T47D (cell line): Measurements from ENCODE around the gene FAM13A.

ENCODE experiments used
- DNase-seq, 2 experiments: peaks; one replicate each; pipeline versions ENCODE4 v3.0.0 to v3.0.0-alpha.2; 2011 to 2012; ENCODE audit warnings: low read depth in 1 of 2, low spot score in 1 of 2
- JUND ChIP-seq: IDR thresholded peaks from 2 replicates; pipeline ENCODE4 v1.6.1; 2012; ENCODE audit warnings: low read depth
- in situ Hi-C: cut with HindIII; loops from 2 replicates; pipeline ENCODE4 v1.10.0; 2016; ENCODE audit warnings: low sequenced_read_pairs, low pct_unique_long_range_greater_than_20kb

FAM13A gene

DNA sequence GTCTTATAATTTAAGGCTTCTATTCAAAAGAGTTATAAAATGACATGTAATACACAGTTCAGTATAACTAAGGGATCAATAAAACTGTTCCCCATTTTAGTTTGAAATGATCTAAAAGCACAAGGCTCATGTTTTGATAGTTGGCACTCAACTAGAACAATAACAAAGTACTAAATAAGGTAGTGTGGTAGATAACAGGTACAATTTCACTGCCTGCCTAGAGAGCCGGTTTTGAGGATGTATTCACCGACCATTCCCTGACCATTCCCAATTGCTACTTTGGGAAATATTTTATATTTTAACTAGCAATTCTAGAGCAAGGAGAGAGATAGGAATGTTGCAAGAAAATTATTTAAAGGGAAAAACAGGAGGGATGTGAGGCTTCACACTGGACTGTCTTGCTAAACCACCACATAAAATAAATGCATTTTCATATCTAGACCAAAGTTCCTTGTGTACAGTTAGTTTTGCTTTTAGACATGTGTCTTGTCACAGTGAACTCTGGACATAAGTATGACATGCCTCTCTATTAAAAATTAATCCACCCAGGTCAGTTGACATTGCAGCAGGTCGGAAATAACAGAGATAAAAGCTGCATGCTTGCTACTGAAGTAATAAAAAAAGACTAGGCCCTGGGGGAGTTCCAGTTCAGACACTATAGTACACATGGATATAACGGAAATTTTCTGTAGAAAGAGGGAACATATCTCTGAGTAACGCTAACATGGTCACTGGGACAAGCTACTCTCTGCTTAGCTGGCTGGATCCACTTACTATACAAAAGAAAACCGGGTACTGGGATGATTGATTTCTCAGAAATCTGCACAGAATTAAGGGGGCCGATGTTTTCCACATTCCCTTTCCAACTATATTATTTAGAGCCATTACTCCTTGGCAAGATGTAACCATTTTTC, 303.1 kb downstream of the FAM13A start:
- TF ChIP-seq JUND = no peak
- DNase-seq = no peak
- in situ Hi-C loops = no loop called here

DNA sequence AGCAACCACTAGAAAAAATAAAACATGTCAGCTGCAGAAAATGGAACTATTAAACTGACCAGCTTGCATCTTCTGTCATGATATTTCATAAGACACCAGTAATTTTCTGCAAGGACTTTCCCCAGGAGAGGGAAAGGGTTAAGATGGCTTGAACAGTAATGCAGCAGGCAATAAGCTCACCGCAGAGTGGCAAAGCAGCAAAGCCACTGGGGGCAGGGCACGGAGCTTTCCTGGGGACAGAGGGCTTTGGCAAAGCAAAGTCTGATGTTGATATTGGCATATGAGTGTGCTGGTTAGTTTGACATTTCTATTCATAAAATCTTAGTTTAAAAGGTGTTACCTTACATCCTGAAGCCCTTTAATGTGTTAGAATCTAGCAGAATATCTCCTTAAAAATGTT, 304.2 kb downstream of the FAM13A start:
- in situ Hi-C loops = no loop called here
- TF ChIP-seq JUND = no peak
- DNase-seq = peak; percentile 2 to 16

DNA sequence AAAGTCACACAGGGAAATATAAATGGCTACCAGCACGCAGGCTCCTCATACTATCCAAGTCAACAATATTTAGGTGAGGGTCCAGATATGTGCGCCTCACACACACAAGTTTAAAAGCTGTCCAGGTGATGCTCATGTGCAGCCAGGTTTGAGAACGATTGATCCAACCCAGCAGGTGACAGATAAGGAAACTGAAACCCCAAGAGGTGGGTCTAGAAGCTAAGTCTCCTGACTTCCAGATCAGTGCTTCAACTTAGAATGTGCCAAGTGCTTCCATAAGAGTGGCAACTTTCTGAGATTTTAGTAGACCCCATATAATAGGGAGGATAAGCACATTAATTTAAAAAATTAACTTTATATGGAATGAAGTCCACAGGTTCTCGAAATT, 304.9 kb downstream of the FAM13A start:
- no peak for TF ChIP-seq JUND
- in situ Hi-C loops = no loop called here

DNA sequence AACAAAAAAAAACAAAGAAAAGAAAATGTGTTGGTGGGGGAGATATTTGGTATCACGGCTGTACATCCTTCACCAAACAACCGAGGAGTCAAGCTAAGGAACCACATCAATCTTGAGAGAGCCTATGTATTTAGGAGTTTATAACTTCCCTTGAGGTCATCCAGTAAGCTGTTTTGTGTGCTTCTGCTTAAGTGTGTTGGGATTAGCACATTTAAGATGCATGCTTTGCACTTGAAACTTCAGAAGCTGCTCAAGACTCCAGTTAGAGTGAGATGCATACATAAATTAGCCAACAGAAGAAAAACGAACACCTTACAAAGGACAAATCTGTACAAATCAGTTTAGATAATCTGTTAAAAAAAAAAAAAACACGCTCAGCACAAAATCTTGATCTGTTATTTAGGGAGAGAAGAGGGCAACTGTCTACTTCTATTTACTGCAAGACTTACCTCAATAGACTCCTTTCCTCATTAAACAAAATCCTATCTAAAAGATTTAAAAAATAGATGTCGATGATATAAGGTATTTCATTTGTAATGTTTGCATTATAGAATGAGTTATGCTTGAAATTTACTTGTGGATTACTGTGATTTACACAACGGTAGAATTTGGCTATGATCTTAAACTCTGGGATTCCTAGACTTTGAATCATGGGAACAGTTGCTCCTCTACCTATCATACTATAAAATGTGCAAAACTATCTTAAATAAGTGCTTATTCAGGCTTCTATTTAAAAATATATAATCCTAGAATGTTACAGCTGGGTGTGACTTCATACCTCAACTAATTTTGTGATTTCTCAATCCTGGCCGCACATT, 305.5 kb downstream of the FAM13A start:
- no peak for TF ChIP-seq JUND
- peak in 1 of 2 experiments; percentile 18 for DNase-seq
- in situ Hi-C loops = no loop called here

More for the DNA sequence above, 304.9 kb downstream of the FAM13A start:
- DNase-seq = no peak

DNA sequence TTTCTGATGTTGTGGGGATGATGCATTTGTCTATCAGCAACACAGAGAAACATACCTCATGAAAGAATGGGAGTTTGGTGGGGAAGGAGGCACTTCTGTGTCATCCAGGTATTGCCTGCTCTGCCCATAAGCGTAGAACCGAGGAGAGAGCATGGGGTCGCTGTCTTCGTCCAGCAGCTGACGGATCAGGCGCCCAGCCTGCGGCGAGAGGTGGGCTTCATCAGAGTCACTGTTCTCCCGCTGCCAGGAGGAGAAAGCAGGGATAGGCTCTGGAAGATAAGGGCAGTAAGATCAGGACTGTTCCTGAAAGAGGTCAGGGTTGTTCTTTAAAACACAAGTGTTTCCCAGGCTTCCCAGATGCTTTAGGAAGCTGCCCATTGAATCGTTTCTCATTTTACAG, 306.6 kb downstream of the FAM13A start:
- no peak for TF ChIP-seq JUND
- no peak for DNase-seq
- in situ Hi-C loops = no loop called here

DNA sequence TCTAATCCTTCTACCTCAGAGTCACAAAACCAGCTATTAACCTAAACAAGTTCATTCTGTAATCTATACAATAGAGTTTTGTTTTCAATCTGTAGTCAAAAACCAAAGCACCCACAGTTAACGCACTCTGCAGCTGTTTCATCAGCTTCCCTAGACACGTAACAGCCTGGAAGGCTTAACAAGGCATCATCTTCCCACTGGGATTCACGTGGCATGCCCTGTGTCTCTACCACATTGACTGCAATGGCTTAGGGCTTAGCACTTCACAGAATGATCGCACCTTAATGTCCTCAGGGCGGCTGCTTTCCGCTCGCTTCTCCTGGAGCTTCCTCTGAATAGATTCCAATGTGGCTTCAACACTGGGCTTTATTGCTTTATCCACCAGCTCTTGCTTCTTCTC, 309.6 kb downstream of the FAM13A start:
- no peak for TF ChIP-seq JUND
- DNase-seq = no peak

DNA sequence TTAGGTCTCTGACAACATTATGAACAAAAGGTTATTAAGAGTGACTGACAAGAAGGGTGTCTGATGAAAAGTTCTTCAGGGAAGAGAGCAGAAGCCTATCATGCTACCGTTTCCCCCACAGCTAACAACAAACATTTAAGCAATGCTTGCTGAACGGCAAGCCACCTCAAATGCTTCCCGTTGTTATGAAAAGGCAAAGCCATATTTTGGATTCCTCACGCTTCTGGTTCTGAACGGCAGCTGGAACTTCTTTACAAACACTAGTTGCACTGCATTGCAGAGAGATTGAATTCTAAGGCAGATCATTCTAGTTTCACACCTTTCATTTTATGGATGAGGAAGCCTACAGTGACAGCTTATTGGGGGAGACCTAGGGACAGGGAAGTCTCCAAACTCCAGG, 310.8 kb downstream of the FAM13A start:
- TF ChIP-seq JUND = no peak
- DNase-seq = no peak
- in situ Hi-C loops = no loop called here

More for the DNA sequence above, 309.6 kb downstream of the FAM13A start:
- in situ Hi-C loops = no loop called here

DNA sequence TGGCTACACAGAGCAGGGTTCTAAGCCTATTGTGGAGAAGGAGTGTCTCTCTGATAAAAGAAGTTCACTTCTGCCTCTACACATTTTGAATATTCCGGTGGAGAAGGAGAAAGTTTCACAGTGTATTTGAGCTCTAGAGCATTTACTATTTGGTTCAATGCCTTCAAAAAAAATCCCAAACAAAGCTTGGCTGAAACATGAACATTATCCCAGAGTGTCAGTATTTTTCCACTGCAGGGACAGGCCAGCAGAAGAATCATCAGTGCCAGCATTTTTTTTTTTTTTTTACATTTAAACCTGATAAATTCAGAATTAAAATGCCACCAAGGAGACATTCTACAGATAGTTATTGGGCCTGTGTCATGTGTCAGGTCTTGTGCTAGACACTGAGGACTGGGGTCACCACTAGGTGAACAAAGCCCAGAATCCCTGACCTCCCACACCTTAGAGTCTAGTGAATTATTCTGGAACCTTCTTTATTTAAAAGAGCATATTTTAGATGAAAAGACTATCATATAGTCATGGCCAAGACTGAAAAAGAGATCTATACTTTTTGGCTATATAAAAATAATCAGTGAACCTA, 311.3 kb downstream of the FAM13A start:
- no peak for TF ChIP-seq JUND
- DNase-seq = no peak
- in situ Hi-C loops = no loop called here

DNA sequence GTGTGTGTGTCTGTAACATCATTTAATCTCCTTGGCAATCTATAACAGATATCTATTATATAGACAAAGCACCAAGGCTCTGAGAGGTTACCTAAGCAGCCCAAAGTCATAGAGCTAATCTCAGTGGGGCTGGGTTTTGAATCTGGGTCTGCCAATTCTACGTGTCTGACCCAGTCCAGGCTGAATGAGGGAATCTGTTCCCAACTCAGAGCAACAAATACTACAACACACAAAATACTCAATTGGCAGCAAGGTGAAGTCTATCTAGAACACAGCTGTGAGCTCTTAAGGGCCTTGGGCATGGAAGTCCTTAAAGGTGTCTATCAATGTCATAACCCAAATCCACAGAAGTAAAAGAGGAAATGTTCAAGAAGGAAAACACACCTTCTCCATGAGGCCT, 311.8 kb downstream of the FAM13A start:
- TF ChIP-seq JUND = no peak
- in situ Hi-C loops = no loop called here
- DNase-seq = no peak

DNA sequence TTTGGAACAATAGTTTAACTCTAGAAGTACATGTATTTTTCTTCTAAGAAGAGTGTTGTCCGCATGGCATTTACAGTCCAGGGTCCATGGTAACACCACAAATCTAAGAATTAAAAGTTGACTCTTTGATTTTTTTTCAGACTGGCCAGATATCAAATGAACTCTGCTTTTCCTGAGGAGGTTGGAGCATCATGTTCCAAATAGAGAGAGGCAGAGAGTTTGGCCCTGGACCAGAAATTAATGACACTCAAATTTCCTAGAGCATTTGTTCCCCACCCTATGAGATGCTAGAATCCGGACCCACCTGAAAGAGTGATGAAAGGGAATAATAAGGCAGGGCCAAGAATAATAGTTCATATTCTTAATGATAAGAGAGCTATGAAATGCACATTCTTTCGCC, 312.4 kb downstream of the FAM13A start:
- in situ Hi-C loops = no loop called here
- TF ChIP-seq JUND = no peak
- no peak for DNase-seq

DNA sequence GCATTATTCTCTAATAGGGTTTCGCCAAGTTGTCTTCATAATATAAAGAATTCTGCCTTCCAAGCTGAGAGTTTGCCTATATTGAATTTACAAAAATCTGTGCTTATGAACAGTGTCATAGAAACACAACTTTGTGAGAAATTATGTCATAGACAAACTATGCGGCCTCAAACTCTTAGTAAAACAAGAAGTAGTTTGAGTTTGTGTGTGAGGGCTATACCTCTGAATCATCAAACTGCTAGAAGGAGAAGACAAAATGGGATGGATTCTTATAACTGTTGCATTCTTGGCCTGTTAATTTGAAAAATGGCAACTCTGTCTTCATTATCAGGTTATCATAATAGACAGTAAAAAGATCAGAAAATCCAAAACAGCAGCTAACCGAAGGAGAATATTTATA, 313.3 kb downstream of the FAM13A start:
- no peak for DNase-seq
- in situ Hi-C loops = no loop called here
- TF ChIP-seq JUND = no peak

DNA sequence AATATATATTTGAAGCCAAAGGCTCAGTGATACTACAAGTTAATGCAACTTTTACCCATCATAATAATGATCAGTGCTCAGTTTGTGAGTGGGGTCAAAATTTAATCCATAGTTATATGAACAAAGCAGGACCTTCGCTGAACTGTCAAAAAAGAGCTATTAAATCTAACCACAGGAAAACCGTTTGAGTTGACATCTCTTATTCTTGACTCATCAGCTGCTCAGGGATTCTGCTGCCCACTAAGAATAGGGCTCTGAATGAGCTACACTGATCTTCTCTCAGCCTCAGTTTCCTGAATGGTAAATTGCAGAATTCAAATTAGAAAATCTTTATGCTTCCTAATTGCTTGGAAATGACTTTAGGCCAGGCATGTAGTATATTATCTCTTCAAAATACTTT, 314.4 kb downstream of the FAM13A start:
- no peak for TF ChIP-seq JUND
- DNase-seq = no peak
- in situ Hi-C loops = no loop called here

DNA sequence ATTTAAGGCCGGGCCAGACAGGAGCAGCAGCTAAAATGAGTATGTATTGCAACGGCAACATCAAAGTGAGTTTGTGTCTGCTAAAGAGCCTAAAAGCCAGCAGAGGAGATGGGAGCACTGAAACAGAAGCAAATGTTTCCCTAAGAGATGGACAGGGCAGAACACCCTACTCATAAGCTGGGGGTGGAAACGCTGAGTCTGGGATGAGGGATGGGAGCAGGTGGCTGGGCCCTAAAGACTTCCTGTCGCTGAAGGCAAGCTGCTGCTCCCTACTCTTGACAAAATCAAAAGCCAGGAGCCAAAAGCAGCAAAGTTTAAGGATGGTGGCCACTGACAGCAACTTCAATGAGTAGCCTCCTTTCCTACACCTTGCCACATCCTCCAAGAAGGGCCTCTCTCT, 318.8 kb downstream of the FAM13A start:
- in situ Hi-C loops = no loop called here
- no peak for TF ChIP-seq JUND

More for the DNA sequence above, 318.8 kb downstream of the FAM13A start:
- DNase-seq = no peak
